K562 (cell line): ENCODE results near the gene TCF25. TPM values are rescaled to one million over a fixed set of nuclear protein-coding genes. Genes with fewer than 3 reads are reported as not detected.

Experiments used
- BHLHE40 ChIP-seq: IDR thresholded peaks from 2 replicates; pipeline ENCODE4 v1.6.1; 2011; ENCODE audit warnings: low read length, improper control_type of control experiment
- C11orf30 ChIP-seq: fragments of 450-650 bp; IDR thresholded peaks from 2 replicates; pipeline ENCODE4 v1.6.1; 2016; ENCODE audit warnings: low read depth, mild to moderate bottlenecking
- CBX3 ChIP-seq, 2 experiments: IDR thresholded peaks; 1 replicate in 1 of 2; 2 replicates in 1 of 2; pipeline ENCODE4 v1.6.1; 2012; ENCODE audit warnings: inconsistent platforms in 2 of 2, low read length in 2 of 2, borderline replicate concordance in 1 of 2, control low read depth in 1 of 2
- CGGBP1 ChIP-seq: fragments of 250-450 bp; sonication (Bioruptor Pico); IDR thresholded peaks from 2 replicates; pipeline ENCODE4 v1.9.0; 2021; ENCODE audit warnings: mild to moderate bottlenecking
- CREB3 ChIP-seq: fragments of 450-650 bp; conservative IDR thresholded peaks from 2 replicates; pipeline ENCODE4 v1.6.1; 2016; ENCODE audit warnings: missing genetic modification characterization, low read depth, mild to moderate bottlenecking, missing compliant biosample characterization, moderate library complexity
- EGR1 ChIP-seq: fragments of 450-650 bp; conservative IDR thresholded peaks from 2 replicates; pipeline ENCODE4 v1.6.1; 2017; ENCODE audit warnings: mild to moderate bottlenecking
- ESRRA ChIP-seq: fragments of 450-650 bp; IDR thresholded peaks from 2 replicates; pipeline ENCODE4 v1.6.1; 2014; ENCODE audit warnings: low read depth, mild to moderate bottlenecking, moderate library complexity, borderline replicate concordance
- FOS ChIP-seq: IDR thresholded peaks from 3 replicates; pipeline ENCODE4 v1.6.1; 2011; ENCODE audit not compliant: insufficient read length; ENCODE audit errors: extremely low read depth
- FOXM1 ChIP-seq, 2 experiments: fragments of 450-650 bp in 1 of 2; sonication (generic) in 1 of 2; formaldehyde crosslinking in 1 of 2; IDR thresholded peaks; 2 replicates each; pipeline versions ENCODE4 v1.6.1 to v1.9.0; 2017 to 2022; ENCODE audit warnings: low read depth in 2 of 2, mild to moderate bottlenecking in 2 of 2, missing genetic modification reagents in 1 of 2, moderate library complexity in 1 of 2
- HMGN3 ChIP-seq: IDR thresholded peaks from 2 replicates; pipeline ENCODE4 v1.6.1; 2011; ENCODE audit warnings: borderline replicate concordance, low read depth, mild to moderate bottlenecking, mixed read lengths, low read length; ENCODE audit not compliant: insufficient read length; ENCODE audit errors: extremely low read depth
- KAT8 ChIP-seq: fragments of 450-650 bp; IDR thresholded peaks from 2 replicates; pipeline ENCODE4 v1.6.1; 2016; ENCODE audit warnings: low read depth, mild to moderate bottlenecking
- MAX ChIP-seq: sonication (generic); formaldehyde crosslinking; IDR thresholded peaks from 2 replicates; pipeline ENCODE4 v1.9.0; 2022; ENCODE audit warnings: mild to moderate bottlenecking, missing genetic modification reagents
- RB1 ChIP-seq: fragments of 450-650 bp; IDR thresholded peaks from 2 replicates; pipeline ENCODE4 v1.6.1; 2017; ENCODE audit warnings: low read depth, mild to moderate bottlenecking
- SMC3 ChIP-seq: conservative IDR thresholded peaks from 2 replicates; pipeline ENCODE4 v1.6.1; 2011; ENCODE audit warnings: low read depth, low read length, improper control_type of control experiment; ENCODE audit not compliant: insufficient read depth
- XRCC3 ChIP-seq: fragments of 450-650 bp; IDR thresholded peaks from 2 replicates; pipeline ENCODE4 v1.6.1; 2017; ENCODE audit warnings: mild to moderate bottlenecking, moderate library complexity
- ZNF134 ChIP-seq: fragments of 250-450 bp; sonication (Bioruptor Pico); conservative IDR thresholded peaks from 2 replicates; pipeline ENCODE4 v1.4.0; 2020
- ZNF175 ChIP-seq: fragments of 200-800 bp; sonication (Bioruptor generic); IDR thresholded peaks from 2 replicates; pipeline ENCODE4 v1.6.1; 2016; ENCODE audit warnings: low read depth, mild to moderate bottlenecking, missing genetic modification characterization, missing compliant biosample characterization
- ZNF280B ChIP-seq: fragments of 250-450 bp; sonication (Bioruptor Pico); IDR thresholded peaks from 2 replicates; pipeline ENCODE4 v1.5.1; 2021; ENCODE audit warnings: mild to moderate bottlenecking
- ZNF57 ChIP-seq: fragments of 450-650 bp; formaldehyde crosslinking; IDR thresholded peaks from 2 replicates; pipeline ENCODE4 v1.4.0; 2020; ENCODE audit warnings: mild to moderate bottlenecking, moderate library complexity
- polyA plus RNA-seq, 8 experiments: library from polyadenylated mRNA; depleted of rRNA in 4 of 8; stranded (reverse) in 5 of 8; unstranded in 3 of 8; fragments of >200 nt; fragmentation: Nextera tagmentation in 2 of 8; fragmentation: Illumina TruSeq in 1 of 8; extraction: Ambion mirVana in 2 of 8; extraction: Trizol in 1 of 8; gene quantifications; 2 replicates each; pipeline versions ENCODE4 v1.2.1 to v1.2.3, GENCODE V29; 2011 to 2014; ENCODE audit warnings: inconsistent platforms in 1 of 8, missing spikeins in 1 of 8
- total RNA-seq, 7 experiments: library from RNA; depleted of rRNA in 6 of 7; stranded (reverse); fragments of >200 nt in 6 of 7; fragmentation: Illumina TruSeq in 2 of 7; extraction: Trizol in 2 of 7; gene quantifications; 2 replicates each; pipeline versions ENCODE4 v1.2.1 to v1.2.3, GENCODE V29; 2011 to 2021; ENCODE audit warnings: low replicate concordance in 1 of 7

TCF25 gene
- total and polyA plus RNA-seq, 9 of the 15 experiments (the other 6 are each of a cell fraction or from before 2014, with no cell fraction given) = 9.0 to 154 (median 83.8) TPM

- TF ChIP-seq MAX (peak; percentile 66), ESRRA (no peak), RB1 (0 out of 2 replicates have a peak, but pooled peaks have one; percentile 50), KAT8 (no peak), ZNF57 (CRISPR knock-in tag) (no peak), CGGBP1 (CRISPR knock-in tag) (no peak), SMC3 (peak; percentile 35; the same call in 1 of the 2 replicates), FOS (no peak), EGR1 (peak; percentile 87), HMGN3 (peak; percentile 38), ZNF280B (CRISPR knock-in tag) (no peak), FOXM1 (IDR thresholded peaks at IDR 0.05; ENCODE audit: low read depth) (no peak), FOXM1 (CRISPR knock-in tag; IDR thresholded peaks at IDR 0.05; ENCODE audit: low read depth) (no peak), ZNF175 (CRISPR knock-in tag) (no peak), BHLHE40 (no peak), C11orf30 (no peak), CBX3 (IDR thresholded peaks at IDR 0.05; ENCODE audit: borderline replicate concordance in 1 of 2, low read length in 2 of 2) (no peak), ZNF134 (CRISPR knock-in tag) (no peak), XRCC3 (no peak), CREB3 (tag) (no peak)
Observed at GRCh38 chr16:89918453-89919347, 45.3 kb downstream of the TCF25 start, which contains the start of gene MC1R (continued).
